PC-9 (cell line): ENCODE data around the gene EMP3.

ENCODE experiments used
- CTCF ChIP-seq: fragments of 200-600 bp; sonication (generic); conservative IDR thresholded peaks from 2 replicates; pipeline ENCODE4 v1.6.1; 2017; ENCODE audit warnings: mixed run types, antibody characterized with exemption, mild to moderate bottlenecking, moderate library complexity
- EZH2 ChIP-seq: fragments of 200-600 bp; sonication (generic); IDR thresholded peaks from 2 replicates; pipeline ENCODE4 v1.8.0; 2017; ENCODE audit warnings: antibody characterized with exemption, low read depth

GRCh38 chr19:48308631-48309586 is 16.4 kb upstream of the EMP3 start:
- TF ChIP-seq EZH2, result no peak
- peak; percentile 37; the same call in 1 of the 2 replicates for TF ChIP-seq CTCF
